ENCODE results near the gene CPS1.

The CPS1 gene

GRCh38 chr2:210556329-210556980, at the start of gene CPS1:
Gene CPS1, plus strand, starts transcription at chr2:210556599. Its CDS starts 135 bp downstream, at chr2:210556734.
- DNase-seq (ENCODE audit: low spot score), result no peak

GRCh38 chr2:210515911-210516310, 40.5 kb upstream of the CPS1 start:
- no peak for DNase-seq (ENCODE audit: low spot score)

GRCh38 chr2:210517264-210517663, 39.1 kb upstream of the CPS1 start:
- no peak for DNase-seq (ENCODE audit: low spot score)

- DNase-seq (ENCODE audit: low spot score), result no peak
These were observed 36.8 kb upstream of the CPS1 start for GRCh38 chr2:210519594-210519993.

- DNase-seq (ENCODE audit: low spot score), result no peak
These were observed 34.0 kb upstream of the CPS1 start for GRCh38 chr2:210522399-210522798.

GRCh38 chr2:210523650-210524289, 32.6 kb upstream of the CPS1 start:
- DNase-seq (ENCODE audit: low spot score), result no peak

GRCh38 chr2:210524533-210524932, 31.9 kb upstream of the CPS1 start:
- no peak for DNase-seq (ENCODE audit: low spot score)

- DNase-seq (ENCODE audit: low spot score), result no peak
These were observed 29.1 kb upstream of the CPS1 start for GRCh38 chr2:210527286-210527685.

GRCh38 chr2:210528716-210529115, 27.7 kb upstream of the CPS1 start:
- DNase-seq (ENCODE audit: low spot score), result no peak

GRCh38 chr2:210531050-210531449, 25.3 kb upstream of the CPS1 start:
- DNase-seq (ENCODE audit: low spot score), result no peak

GRCh38 chr2:210531482-210531881, 24.9 kb upstream of the CPS1 start:
- DNase-seq (ENCODE audit: low spot score), result no peak

GRCh38 chr2:210533389-210533788, 23.0 kb upstream of the CPS1 start:
- DNase-seq (ENCODE audit: low spot score), result no peak

GRCh38 chr2:210534879-210535278, 21.5 kb upstream of the CPS1 start:
- no peak for DNase-seq (ENCODE audit: low spot score)

GRCh38 chr2:210536973-210537650, 19.3 kb upstream of the CPS1 start:
- no peak for DNase-seq (ENCODE audit: low spot score)

GRCh38 chr2:210539035-210539434, 17.4 kb upstream of the CPS1 start:
- DNase-seq (ENCODE audit: low spot score), result no peak

GRCh38 chr2:210539578-210540416, 16.6 kb upstream of the CPS1 start:
- DNase-seq (ENCODE audit: low spot score), result no peak

- DNase-seq (ENCODE audit: low spot score), result no peak
These were observed 15.9 kb upstream of the CPS1 start for GRCh38 chr2:210540471-210540870.

- no peak for DNase-seq (ENCODE audit: low spot score)
These were observed 15.5 kb upstream of the CPS1 start for GRCh38 chr2:210540900-210541289.

- DNase-seq (ENCODE audit: low spot score), result no peak
These were observed 15.0 kb upstream of the CPS1 start for GRCh38 chr2:210541290-210541902.

GRCh38 chr2:210544007-210544590, 12.3 kb upstream of the CPS1 start:
- no peak for DNase-seq (ENCODE audit: low spot score)

GRCh38 chr2:210544831-210545230, 11.6 kb upstream of the CPS1 start:
- no peak for DNase-seq (ENCODE audit: low spot score)
